K562 (cell line): ENCODE data around the gene NHLH2.

Experiments used
- EHMT2 ChIP-seq: fragments of 450-650 bp; IDR thresholded peaks from 2 replicates; pipeline ENCODE4 v1.6.1; 2018; ENCODE audit warnings: antibody characterized with exemption
- IRF1 ChIP-seq: sonication (generic); formaldehyde crosslinking; IDR thresholded peaks from 2 replicates; pipeline ENCODE4 v1.8.0; 2022; ENCODE audit warnings: missing genetic modification reagents, mild to moderate bottlenecking, borderline replicate concordance
- REST ChIP-seq, 2 experiments: fragments of 450-650 bp; formaldehyde crosslinking in 1 of 2; IDR thresholded peaks; 2 replicates each; pipeline versions ENCODE4 v1.4.0 to v1.6.1; 2014 to 2020; ENCODE audit warnings: mild to moderate bottlenecking in 2 of 2, borderline replicate concordance in 1 of 2, low read depth in 1 of 2
- SPI1 ChIP-seq: IDR thresholded peaks from 2 replicates; pipeline ENCODE4 v1.6.1; 2011; ENCODE audit warnings: low read depth, low read length, control low read depth, borderline replicate concordance
- TAF1 ChIP-seq: IDR thresholded peaks from 2 replicates; pipeline ENCODE4 v1.6.1; 2011; ENCODE audit warnings: mild to moderate bottlenecking, low read length, moderate library complexity; ENCODE audit not compliant: insufficient read depth, control insufficient read depth, severe bottlenecking; ENCODE audit errors: extremely low read depth

DNA sequence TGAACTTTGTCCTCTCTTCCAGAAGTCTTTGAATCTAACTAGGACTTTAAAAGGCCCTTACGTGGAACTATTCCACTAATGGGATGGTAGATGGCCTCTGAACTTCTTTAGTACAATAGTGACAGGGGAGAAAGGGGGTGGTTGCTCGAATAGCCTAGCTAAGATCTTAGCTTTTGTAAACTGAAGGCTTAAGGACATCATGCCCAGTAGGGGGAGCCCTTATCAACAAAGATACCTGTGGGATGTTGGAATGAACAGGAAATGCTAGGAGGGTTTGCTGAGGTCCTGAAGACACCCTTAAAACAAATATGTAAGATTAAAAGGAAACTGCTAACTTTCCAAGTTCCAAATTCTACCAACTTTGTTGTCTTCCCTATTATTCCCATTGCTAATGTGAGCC lies 33.2 kb downstream of the NHLH2 start:
- TF ChIP-seq REST (IDR thresholded peaks at IDR 0.05; ENCODE audit: borderline replicate concordance) (peak; percentile 60; the same call in 1 of the 2 replicates), REST (CRISPR knock-in tag; IDR thresholded peaks at IDR 0.05; ENCODE audit: low read depth) (no peak), TAF1 (no peak), EHMT2 (no peak), IRF1 (no peak), SPI1 (no peak)
